ENCODE data around the gene ZNF418. TPM values are rescaled to one million over a fixed set of nuclear protein-coding genes. Genes with fewer than 3 reads are reported as not detected.
"Not testable (repeated sequence)": the region's sequence is repeated elsewhere in the genome, so short reads cannot be mapped to it uniquely, and the experiment has no call there.

Gene ZNF418
- total RNA-seq, 2 donors from 2014 or later = 21.5 to 29.6 TPM

DNA sequence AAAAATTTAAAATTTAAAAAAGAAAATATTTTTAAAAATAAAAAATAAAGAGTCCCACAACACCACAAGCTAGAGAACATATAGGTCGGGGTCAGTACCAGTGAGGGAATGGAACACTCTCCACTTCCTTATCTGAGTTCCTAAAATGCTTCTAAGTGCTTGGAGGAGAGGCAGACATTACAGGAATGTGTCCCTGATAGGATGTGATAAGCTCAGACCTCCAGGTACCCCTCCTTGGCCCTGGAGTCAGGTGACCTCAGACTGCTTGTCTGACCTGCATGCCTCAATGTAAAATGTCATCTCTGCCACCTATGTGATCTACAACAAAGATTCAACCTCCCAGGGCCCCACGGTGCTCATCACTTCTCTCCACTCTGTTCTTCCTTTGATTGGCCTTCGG is 49.2 kb downstream of the ZNF418 start:
- Histone ChIP-seq H3K9me3 (ENCODE audit: control insufficient read depth, low read length) (peaks cover 23% of the 10 kb centered on the region), H3K27ac (ENCODE audit: low read depth, low read length) (no peak overlapping the region), H3K36me3 (ENCODE audit: control insufficient read depth, insufficient read depth, low read length) (peaks cover 40% of the 10 kb centered on the region), H3K27me3 (ENCODE audit: control insufficient read depth, insufficient read depth, low read length, poor library complexity, severe bottlenecking) (no peaks in the 10 kb centered on the region), H3K9ac (ENCODE audit: extremely low read depth, low read length, poor library complexity, severe bottlenecking) (peak overlapping the region; percentile 100), H3K4me1 (ENCODE audit: control insufficient read depth, insufficient read depth, low read length) (peaks cover 4% of the 10 kb centered on the region), H3K4me3 (ENCODE audit: low read length) (peak overlapping the region; percentile 98)
- Mint-ChIP-seq H3K27me3 (ENCODE audit: insufficient read depth) (no peaks in the 10 kb centered on the region), H3K4me3 (peak overlapping the region; percentile 95), H3K4me1 (peaks cover 8% of the 10 kb centered on the region), H3K9me3 (peaks cover 56% of the 10 kb centered on the region), H3K36me3 (ENCODE audit: low read depth) (peaks cover 55% of the 10 kb centered on the region), H3K27ac (peak overlapping the region; percentile 29)
- 72 to 82% methylated on average over 2 to 3 of the region's 3 CpGs for WGBS, 2 experiments (ENCODE audit: insufficient coverage in 1 of 2, insufficient read length in 1 of 2)
- DNase-seq = no peak
- TF ChIP-seq, protein P1, sequence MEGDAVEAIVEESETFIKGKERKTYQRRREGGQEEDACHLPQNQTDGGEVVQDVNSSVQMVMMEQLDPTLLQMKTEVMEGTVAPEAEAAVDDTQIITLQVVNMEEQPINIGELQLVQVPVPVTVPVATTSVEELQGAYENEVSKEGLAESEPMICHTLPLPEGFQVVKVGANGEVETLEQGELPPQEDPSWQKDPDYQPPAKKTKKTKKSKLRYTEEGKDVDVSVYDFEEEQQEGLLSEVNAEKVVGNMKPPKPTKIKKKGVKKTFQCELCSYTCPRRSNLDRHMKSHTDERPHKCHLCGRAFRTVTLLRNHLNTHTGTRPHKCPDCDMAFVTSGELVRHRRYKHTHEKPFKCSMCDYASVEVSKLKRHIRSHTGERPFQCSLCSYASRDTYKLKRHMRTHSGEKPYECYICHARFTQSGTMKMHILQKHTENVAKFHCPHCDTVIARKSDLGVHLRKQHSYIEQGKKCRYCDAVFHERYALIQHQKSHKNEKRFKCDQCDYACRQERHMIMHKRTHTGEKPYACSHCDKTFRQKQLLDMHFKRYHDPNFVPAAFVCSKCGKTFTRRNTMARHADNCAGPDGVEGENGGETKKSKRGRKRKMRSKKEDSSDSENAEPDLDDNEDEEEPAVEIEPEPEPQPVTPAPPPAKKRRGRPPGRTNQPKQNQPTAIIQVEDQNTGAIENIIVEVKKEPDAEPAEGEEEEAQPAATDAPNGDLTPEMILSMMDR (conservative IDR thresholded peaks at IDR 0.05) = no peak

DNA sequence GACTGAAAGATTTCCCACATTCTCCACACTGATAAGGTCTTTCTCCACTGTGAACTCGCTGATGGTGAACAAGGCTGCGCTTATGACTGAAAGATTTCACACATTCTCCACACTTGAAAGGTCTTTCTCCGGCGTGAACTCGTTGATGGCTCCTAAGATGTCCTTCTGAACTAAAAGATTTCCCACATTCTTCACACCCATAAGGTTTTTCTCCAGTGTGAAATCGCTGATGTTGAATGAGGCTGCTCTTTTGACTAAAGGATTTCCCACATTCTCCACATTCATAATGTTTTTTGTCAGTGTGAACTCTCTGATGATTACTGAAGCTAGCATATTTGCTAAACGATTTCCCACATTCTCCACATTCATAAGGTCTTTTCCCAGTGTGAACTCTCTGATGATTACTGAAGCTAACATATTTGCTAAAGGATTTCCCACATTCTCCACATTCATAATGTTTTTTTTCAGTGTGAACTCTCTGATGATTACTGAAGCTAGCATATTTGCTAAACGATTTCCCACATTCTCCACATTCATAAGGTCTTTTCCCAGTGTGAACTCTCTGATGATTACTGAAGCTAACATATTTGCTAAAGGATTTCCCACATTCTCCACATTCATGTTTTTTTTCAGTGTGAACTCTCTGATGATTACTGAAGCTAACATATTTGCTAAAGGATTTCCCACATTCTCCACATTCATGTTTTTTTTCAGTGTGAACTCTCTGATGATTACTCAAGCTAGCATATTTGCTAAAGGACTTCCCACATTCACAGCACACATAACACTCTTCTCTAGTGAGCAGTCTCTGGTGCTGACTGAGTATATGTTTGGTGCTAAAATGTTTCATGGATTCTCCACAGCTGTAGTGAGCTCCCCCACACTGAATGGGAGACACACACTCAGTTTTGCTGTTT is 61.1 kb downstream of the ZNF418 start:
- H3K9ac ChIP-seq (ENCODE audit: extremely low read depth, low read length, poor library complexity, severe bottlenecking); H3K27ac ChIP-seq (ENCODE audit: low read depth, low read length); H3K27me3 Mint-ChIP-seq (ENCODE audit: insufficient read depth); H3K4me3 Mint-ChIP-seq; H3K27me3 ChIP-seq (ENCODE audit: control insufficient read depth, insufficient read depth, low read length, poor library complexity, severe bottlenecking); H3K4me1 Mint-ChIP-seq; DNase-seq; H3K4me1 ChIP-seq (ENCODE audit: control insufficient read depth, insufficient read depth, low read length); H3K27ac Mint-ChIP-seq: not testable (repeated sequence)
- peaks cover 93% of the 10 kb centered on the region for H3K36me3 ChIP-seq (ENCODE audit: control insufficient read depth, insufficient read depth, low read length)
- 96 to 100% methylated on average over 6 to 7 of the region's 8 CpGs for WGBS, 2 experiments (ENCODE audit: insufficient coverage in 1 of 2, insufficient read length in 1 of 2)
- H3K4me3 ChIP-seq (ENCODE audit: low read length) = peak overlapping the region; percentile 76
- Mint-ChIP-seq H3K9me3 (peaks cover 96% of the 10 kb centered on the region), H3K36me3 (ENCODE audit: low read depth) (peaks cover 95% of the 10 kb centered on the region)
- H3K9me3 ChIP-seq (ENCODE audit: control insufficient read depth, low read length) = peaks cover 88% of the 10 kb centered on the region

DNA sequence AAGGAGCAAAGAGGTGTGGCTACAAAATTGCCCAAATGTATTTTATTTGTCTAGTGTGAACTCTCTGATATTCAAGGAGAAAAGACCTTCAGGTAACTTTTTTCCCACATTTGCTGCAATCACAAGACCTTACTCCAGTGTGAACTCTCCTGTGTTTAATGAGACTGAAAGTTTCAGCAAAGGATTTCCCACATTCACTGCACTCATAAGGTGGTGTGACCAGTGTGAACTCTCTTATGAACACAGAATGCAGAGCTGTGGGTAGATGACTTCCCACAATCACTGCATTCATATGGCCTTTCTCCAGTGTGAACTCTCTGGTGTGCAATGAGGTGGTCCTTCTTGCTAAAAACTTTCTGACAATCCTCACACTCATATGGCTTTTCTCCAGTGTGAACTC is 62.8 kb downstream of the ZNF418 start:
- Mint-ChIP-seq H3K4me3 (no peak overlapping the region), H3K36me3 (ENCODE audit: low read depth) (peaks cover 91% of the 10 kb centered on the region), H3K4me1 (no peaks in the 10 kb centered on the region), H3K9me3 (peaks cover 94% of the 10 kb centered on the region), H3K27me3 (ENCODE audit: insufficient read depth) (no peaks in the 10 kb centered on the region), H3K27ac (no peak overlapping the region)
- Histone ChIP-seq H3K4me3 (ENCODE audit: low read length) (peak overlapping the region; percentile 76), H3K9ac (ENCODE audit: extremely low read depth, low read length, poor library complexity, severe bottlenecking) (no peak overlapping the region), H3K27me3 (ENCODE audit: control insufficient read depth, insufficient read depth, low read length, poor library complexity, severe bottlenecking) (no peaks in the 10 kb centered on the region), H3K36me3 (ENCODE audit: control insufficient read depth, insufficient read depth, low read length) (peaks cover 85% of the 10 kb centered on the region), H3K9me3 (ENCODE audit: control insufficient read depth, low read length) (peaks cover 73% of the 10 kb centered on the region), H3K4me1 (ENCODE audit: control insufficient read depth, insufficient read depth, low read length) (no peaks in the 10 kb centered on the region), H3K27ac (ENCODE audit: low read depth, low read length) (no peak overlapping the region)
- TF ChIP-seq, protein P1 (conservative IDR thresholded peaks at IDR 0.05) = no peak
- DNase-seq = no peak

Other genes with a start within 250 kb of the ZNF418 start
- 10 to 100 TPM; 15.9 to 21.2 TPM for gene ZNF154, start 226.2 kb downstream of the ZNF418 start, total RNA-seq
- gene ZNF671, start 207.8 kb downstream of the ZNF418 start, total RNA-seq = 1 to 10 TPM; 6.0 to 9.6 TPM
- 10 to 100 TPM; 16.2 to 21.4 TPM for gene ZNF776, start 188.6 kb downstream of the ZNF418 start, total RNA-seq
- 10 to 100 TPM; 15.1 to 17.0 TPM for gene ZNF586, start 165.7 kb downstream of the ZNF418 start, total RNA-seq
- gene ZNF552, start 120.5 kb downstream of the ZNF418 start, total RNA-seq = 10 to 100 TPM; 17.4 to 18.8 TPM
- gene ZNF587B, start 105.1 kb downstream of the ZNF418 start, total RNA-seq = 10 to 100 TPM; 37.0 to 39.9 TPM
- gene ZNF587, start 85.5 kb downstream of the ZNF418 start, total RNA-seq = 10 to 100 TPM; 64.1 to 98.1 TPM
- 10 to 100 TPM; 54.7 to 63.0 TPM for gene ZNF814, start 46.4 kb downstream of the ZNF418 start, total RNA-seq
- 10 to 100 TPM; 16.5 to 30.9 TPM for gene ZNF417, start 18.8 kb downstream of the ZNF418 start, total RNA-seq
- 10 to 100 TPM; 10.4 to 11.0 TPM for gene ZNF256, start 12.3 kb upstream of the ZNF418 start, total RNA-seq
- gene C19orf18, start 39.1 kb upstream of the ZNF418 start, total RNA-seq = under 1 TPM; 0.40 to 0.51 TPM
- 10 to 100 TPM; 25.8 to 34.7 TPM for gene ZNF606, start 67.4 kb upstream of the ZNF418 start, total RNA-seq
- gene ZSCAN1, start 98.6 kb upstream of the ZNF418 start, total RNA-seq = 1 to 10 TPM; 1.5 to 2.2 TPM
- gene ZNF135, start 123.9 kb upstream of the ZNF418 start, total RNA-seq = 10 to 100 TPM in 1 of 2 donors, 1 to 10 TPM in 1; 9.3 to 12.0 TPM
- gene ZSCAN18, start 162.8 kb upstream of the ZNF418 start, total RNA-seq = 100 to 1,000 TPM in 1 of 2 donors, 10 to 100 TPM in 1; 68.2 to 112 TPM
- 10 to 100 TPM; 16.7 to 24.7 TPM for gene ZNF329, start 215.4 kb upstream of the ZNF418 start, total RNA-seq
- gene ZNF274, start 247.7 kb upstream of the ZNF418 start, total RNA-seq = 10 to 100 TPM; 23.2 to 24.9 TPM